ENCODE data around the gene SLC1A2. TPM values are rescaled to one million over a fixed set of nuclear protein-coding genes. Genes with fewer than 3 reads are reported as not detected.

SLC1A2 gene
- total RNA-seq, 1 experiment from 2014 or later: 0.50 TPM

DNA sequence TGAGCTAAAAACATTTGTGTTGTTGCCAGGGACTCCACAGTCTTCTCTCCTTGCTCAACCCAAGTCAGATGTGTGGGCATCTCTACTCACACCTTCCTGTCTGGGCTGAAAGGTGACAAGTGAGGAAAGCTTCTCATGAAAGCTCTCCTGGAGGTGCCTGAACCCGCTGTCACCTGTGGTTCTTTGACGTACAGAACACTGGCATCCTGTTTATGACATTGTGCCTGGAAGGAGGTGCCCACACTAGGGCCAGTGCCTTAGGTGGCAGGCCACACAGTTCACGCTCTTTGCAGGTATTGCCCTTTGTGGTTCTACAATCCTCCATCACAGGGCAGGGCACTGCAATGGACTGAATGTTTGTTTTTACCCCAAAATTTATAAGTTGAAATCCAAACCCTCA lies 171.9 kb downstream of the SLC1A2 start:
- Histone ChIP-seq H3K23me2 (ENCODE audit: insufficient read length, low read depth, low read length, poor library complexity, severe bottlenecking) (no peaks in the 10 kb centered on the region), H4K5ac (ENCODE audit: insufficient read length, low read depth, low read length) (no peak overlapping the region), H3K79me1 (ENCODE audit: insufficient read depth, low read depth, low read length, poor library complexity, severe bottlenecking) (no peaks in the 10 kb centered on the region), H2BK12ac (ENCODE audit: insufficient read length, low read depth, low read length) (no peak overlapping the region), H4K20me1 (ENCODE audit: control insufficient read depth, insufficient read depth, insufficient read length) (no peaks in the 10 kb centered on the region), H2BK15ac (ENCODE audit: low read depth, low read length) (no peak overlapping the region), H4K91ac (ENCODE audit: insufficient read length, low read depth, low read length) (no peak overlapping the region), H3T11ph (ENCODE audit: low read length) (no peak overlapping the region), H3K56ac (ENCODE audit: insufficient read length, low read depth, low read length) (no peak overlapping the region), H3K79me2 (ENCODE audit: insufficient read depth, low read length) (no peaks in the 10 kb centered on the region), H3K4ac (ENCODE audit: low read depth, low read length) (no peak overlapping the region), H2AFZ (ENCODE audit: low read length) (no peak overlapping the region), H4K8ac (replicated peaks; ENCODE audit: insufficient read length, low read depth, low read length) (no peak overlapping the region), H3K4me1 (ENCODE audit: insufficient read depth, low read length) (no peaks in the 10 kb centered on the region), H3K27me3 (ENCODE audit: insufficient read depth, low read length) (no peaks in the 10 kb centered on the region), H3K14ac (ENCODE audit: insufficient read depth, low read length) (no peak overlapping the region), H2BK120ac (ENCODE audit: low read depth, low read length, poor library complexity, severe bottlenecking) (no peak overlapping the region), H3K23ac (ENCODE audit: insufficient read length, low read depth, low read length) (no peak overlapping the region), H3K18ac (ENCODE audit: insufficient read length, low read depth, low read length) (no peak overlapping the region), H2BK5ac (ENCODE audit: insufficient read length, low read length) (no peak overlapping the region), H3K4me2 (ENCODE audit: insufficient read depth, insufficient read length, low read length) (no peak overlapping the region), H3K9ac (ENCODE audit: extremely low read depth, insufficient read length, low read length) (no peak overlapping the region), H3K9me3 (ENCODE audit: control insufficient read depth, low read depth, low read length) (no peaks in the 10 kb centered on the region), H3K27ac (ENCODE audit: insufficient read length, low read depth, low read length) (no peak overlapping the region), H2AK5ac (ENCODE audit: insufficient read length, low read length) (no peak overlapping the region), H2BK20ac (ENCODE audit: low read depth, low read length, poor library complexity, severe bottlenecking) (no peak overlapping the region)
- TF ChIP-seq, protein P1, sequence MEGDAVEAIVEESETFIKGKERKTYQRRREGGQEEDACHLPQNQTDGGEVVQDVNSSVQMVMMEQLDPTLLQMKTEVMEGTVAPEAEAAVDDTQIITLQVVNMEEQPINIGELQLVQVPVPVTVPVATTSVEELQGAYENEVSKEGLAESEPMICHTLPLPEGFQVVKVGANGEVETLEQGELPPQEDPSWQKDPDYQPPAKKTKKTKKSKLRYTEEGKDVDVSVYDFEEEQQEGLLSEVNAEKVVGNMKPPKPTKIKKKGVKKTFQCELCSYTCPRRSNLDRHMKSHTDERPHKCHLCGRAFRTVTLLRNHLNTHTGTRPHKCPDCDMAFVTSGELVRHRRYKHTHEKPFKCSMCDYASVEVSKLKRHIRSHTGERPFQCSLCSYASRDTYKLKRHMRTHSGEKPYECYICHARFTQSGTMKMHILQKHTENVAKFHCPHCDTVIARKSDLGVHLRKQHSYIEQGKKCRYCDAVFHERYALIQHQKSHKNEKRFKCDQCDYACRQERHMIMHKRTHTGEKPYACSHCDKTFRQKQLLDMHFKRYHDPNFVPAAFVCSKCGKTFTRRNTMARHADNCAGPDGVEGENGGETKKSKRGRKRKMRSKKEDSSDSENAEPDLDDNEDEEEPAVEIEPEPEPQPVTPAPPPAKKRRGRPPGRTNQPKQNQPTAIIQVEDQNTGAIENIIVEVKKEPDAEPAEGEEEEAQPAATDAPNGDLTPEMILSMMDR (conservative IDR thresholded peaks at IDR 0.05): no peak
- H3K36me3 Mint-ChIP-seq (ENCODE audit: insufficient read depth in 1 of 3, low read depth in 3 of 3): no peaks in the 10 kb centered on the region
- no peak overlapping the region for H3K4me3 Mint-ChIP-seq
- no peaks in the 10 kb centered on the region for H3K27me3 Mint-ChIP-seq (ENCODE audit: low read depth)
- no peak overlapping the region for H3K27ac Mint-ChIP-seq
- no peaks in the 10 kb centered on the region for H3K9me3 Mint-ChIP-seq
- H3K4me1 Mint-ChIP-seq: no peaks in the 10 kb centered on the region
- no peak for DNase-seq
- no CpG with 5 or more reads among the region's 3 CpGs for WGBS (ENCODE audit: extremely low coverage, insufficient read length, low lambda C conversion rate)

Measured in H9 (cell line).